Panc1 (cell line): ENCODE measurements around the gene RNF34. TPM values are rescaled to one million over a fixed set of nuclear protein-coding genes. Genes with fewer than 3 reads are reported as not detected.
"Not testable (repeated sequence)": the region's sequence is repeated elsewhere in the genome, so short reads cannot be mapped to it uniquely, and the experiment has no call there.

Source experiments
- ATAC-seq: fragments of 200-7000 bp; cut with Tn5 transposase; 2 replicates; pipeline ENCODE4 v1.9.1; 2020; ENCODE audit warnings: mild to moderate bottlenecking, moderate library complexity
- BruUV-seq: library from RNA; stranded (reverse); fragments of 400-500 nt; replicated peaks from 2 replicates; lab custom pipeline; 2021; lab: Mats Ljungman, UMichigan
- CTCF ChIA-PET: fragments of 300-600 bp; sonication (Branson Sonifier 250); formaldehyde crosslinking; loops from one replicate; lab custom pipeline; 2022; ENCODE audit warnings: antibody characterized with exemption; lab: Charles Lee
- POLR2A ChIA-PET: fragments of 300-600 bp; sonication (Branson Sonifier 250); formaldehyde crosslinking; loops from one replicate; lab custom pipeline; 2022; ENCODE audit warnings: antibody characterized with exemption; lab: Charles Lee
- DNase-seq: peaks from one replicate; pipeline ENCODE4 v3.0.0-alpha.2; 2010; ENCODE audit warnings: low read depth, low spot score
- H3K27ac ChIP-seq: 2 replicates; pipeline ENCODE4 v1.5.1; 2011; ENCODE audit warnings: mild to moderate bottlenecking, low read length, inconsistent platforms
- H3K27me3 ChIP-seq: fragments of 200-500 bp; sonication (Bioruptor generic); 2 replicates; pipeline ENCODE4 v1.6.0; 2014; ENCODE audit warnings: low read length, inconsistent platforms; ENCODE audit not compliant: control insufficient read depth, insufficient read depth
- H3K36me3 ChIP-seq: fragments of 200-500 bp; sonication (Bioruptor generic); 2 replicates; pipeline ENCODE4 v1.5.1; 2014; ENCODE audit warnings: inconsistent platforms, mild to moderate bottlenecking, low read length, moderate library complexity; ENCODE audit not compliant: control insufficient read depth, insufficient read depth
- H3K4me1 ChIP-seq: 2 replicates; pipeline ENCODE4 v1.5.1; 2011; ENCODE audit warnings: inconsistent platforms, mild to moderate bottlenecking, low read length, moderate library complexity; ENCODE audit not compliant: control insufficient read depth, insufficient read depth
- H3K4me3 ChIP-seq, 2 experiments: 2 replicates each; pipeline ENCODE4 v1.5.1; 2011 to 2012; ENCODE audit warnings: low read depth in 2 of 2, low read length in 2 of 2, mild to moderate bottlenecking in 2 of 2, inconsistent platforms in 1 of 2, moderate library complexity in 1 of 2
- H3K9me3 ChIP-seq: fragments of 200-500 bp; sonication (Bioruptor generic); 2 replicates; pipeline ENCODE4 v1.5.1; 2014; ENCODE audit warnings: low read depth, mild to moderate bottlenecking, inconsistent platforms, low read length, moderate library complexity; ENCODE audit not compliant: control insufficient read depth, insufficient read depth
- CTCF ChIP-seq: fragments of 450-650 bp; IDR thresholded peaks from 2 replicates; pipeline ENCODE4 v1.5.1; 2017; ENCODE audit warnings: mild to moderate bottlenecking
- POLR2AphosphoS5 ChIP-seq: IDR thresholded peaks from 2 replicates; pipeline ENCODE4 v1.6.1; 2012; ENCODE audit warnings: mild to moderate bottlenecking, low read depth, low read length, moderate library complexity
- REST ChIP-seq, 2 experiments: IDR thresholded peaks; 2 replicates each; pipeline ENCODE4 v1.6.1; 2011 to 2012; ENCODE audit warnings: low read depth in 2 of 2, control low read depth in 1 of 2, low read length in 1 of 2, mild to moderate bottlenecking in 1 of 2, moderate library complexity in 1 of 2; ENCODE audit not compliant: insufficient read depth in 1 of 2
- SIN3A ChIP-seq: IDR thresholded peaks from 2 replicates; pipeline ENCODE4 v1.6.1; 2012; ENCODE audit warnings: low read depth, mild to moderate bottlenecking, low read length, moderate library complexity, borderline replicate concordance; ENCODE audit not compliant: insufficient read depth
- TCF7L2 ChIP-seq: IDR thresholded peaks from 2 replicates; pipeline ENCODE4 v1.6.1; 2011; ENCODE audit warnings: mild to moderate bottlenecking, low read depth, low read length, inconsistent platforms
- in situ Hi-C: cut with HindIII; loops from 2 replicates; pipeline ENCODE4 v1.10.0; 2016; ENCODE audit warnings: low sequenced_read_pairs, low pct_unique_long_range_greater_than_20kb
- intact Hi-C: fragments of 100-400 bp; cut with micrococcal nuclease; formaldehyde crosslinking; loops from one replicate; pipeline ENCODE4 v1.10.0; 2022; ENCODE audit not compliant: unreplicated experiment
- total RNA-seq: library from RNA; stranded (reverse); gene quantifications from one replicate; pipeline ENCODE4 v1.2.1, GENCODE V29; 2021; ENCODE audit not compliant: unreplicated experiment

Gene RNF34
- total RNA-seq, 1 experiment from 2014 or later: 52.4 TPM

DNA sequence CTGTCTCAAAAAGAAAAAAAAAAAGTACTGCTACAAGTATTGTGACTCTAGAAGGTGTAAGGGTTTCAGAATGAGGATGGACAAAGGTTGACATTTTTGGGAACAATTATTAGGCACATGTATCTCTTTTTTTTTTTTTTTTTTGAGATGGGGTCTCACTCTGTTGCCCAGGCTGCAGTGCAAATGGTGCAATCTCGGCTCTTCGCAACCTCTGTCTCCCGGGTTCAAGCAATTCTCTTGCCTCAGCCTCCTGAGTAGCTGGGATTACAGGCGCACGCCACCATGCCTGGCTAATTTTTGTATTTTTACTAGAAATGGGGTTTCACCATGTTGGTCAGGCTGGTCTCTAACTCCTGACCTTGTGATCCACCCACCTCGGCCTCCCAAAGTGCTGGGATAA is 15.0 kb upstream of the RNF34 start:
- ATAC-seq, H3K27me3 ChIP-seq, in situ Hi-C loops, H3K9me3 ChIP-seq, BruUV-seq, H3K4me1 ChIP-seq, DNase-seq, H3K27ac ChIP-seq, intact Hi-C loops, H3K4me3 ChIP-seq, H3K36me3 ChIP-seq: not testable (repeated sequence)
- POLR2A ChIA-PET: interaction anchor here (0.6 kb wide), 1 partner anchor 27 kb away, joined by 6 read pairs; no protein-coding TSS in a partner anchor
- CTCF ChIA-PET: interaction anchor here (0.6 to 0.7 kb wide), 3 partner anchors 87 to 191 kb away, joined by 5 to 7 read pairs (median 6); no protein-coding TSS in a partner anchor

- no peak for TF ChIP-seq REST (IDR thresholded peaks at IDR 0.05; ENCODE audit: insufficient read depth in 1 of 2, low read depth in 2 of 2, low read length in 1 of 2)
- TF ChIP-seq TCF7L2: no peak
- TF ChIP-seq CTCF: no peak
- TF ChIP-seq SIN3A: no peak
- no peak for TF ChIP-seq POLR2AphosphoS5
- CTCF ChIA-PET: no interaction called here
- no peaks in the 10 kb centered on the region for H3K9me3 ChIP-seq
- POLR2A ChIA-PET: no interaction called here
- H3K4me3 ChIP-seq: no peak overlapping the region
- H3K4me1 ChIP-seq: no peaks in the 10 kb centered on the region
- no peaks in the 10 kb centered on the region for H3K36me3 ChIP-seq
- BruUV-seq: no TSS peak
- intact Hi-C loops (no loop called here), in situ Hi-C loops (no loop called here)
- H3K27me3 ChIP-seq: no peaks in the 10 kb centered on the region
- H3K27ac ChIP-seq: no peak overlapping the region
- ATAC-seq (no peak), DNase-seq (no peak)
Measured at GRCh38 chr12:121388421-121388981, 11.4 kb upstream of the RNF34 start.

DNA sequence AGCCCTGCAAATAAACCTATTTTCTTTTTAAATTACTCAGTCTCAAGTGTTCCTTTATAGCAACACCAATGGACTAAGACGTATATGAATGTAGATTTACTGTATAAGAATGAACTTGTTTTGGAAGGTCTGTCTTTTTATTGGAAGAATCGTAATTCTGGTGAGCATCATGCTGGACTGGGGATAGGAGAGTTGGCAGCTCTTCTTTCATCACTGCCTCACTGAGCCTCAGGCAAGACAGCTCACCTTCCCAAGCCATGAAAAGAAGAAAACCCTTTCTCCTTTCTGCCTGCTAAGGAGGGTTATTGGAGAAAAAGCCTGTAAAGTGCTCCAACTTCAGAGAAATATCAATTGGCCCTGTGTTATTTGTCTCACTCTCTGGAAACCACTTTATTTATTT is 9.1 kb upstream of the RNF34 start:
- no peaks in the 10 kb centered on the region for H3K27me3 ChIP-seq
- in situ Hi-C loops (no loop called here), intact Hi-C loops (no loop called here)
- ChIA-PET POLR2A (no interaction called here), CTCF (no interaction called here)
- TF ChIP-seq TCF7L2 (no peak), POLR2AphosphoS5 (no peak), SIN3A (no peak), CTCF (no peak), REST (IDR thresholded peaks at IDR 0.05; ENCODE audit: insufficient read depth in 1 of 2, low read depth in 2 of 2, low read length in 1 of 2) (no peak)
- H3K4me1 ChIP-seq: no peaks in the 10 kb centered on the region
- no peak overlapping the region for H3K4me3 ChIP-seq
- DNase-seq: no peak
- H3K9me3 ChIP-seq: no peaks in the 10 kb centered on the region
- H3K27ac ChIP-seq: no peak overlapping the region
- ATAC-seq: no peak
- no TSS peak for BruUV-seq
- no peaks in the 10 kb centered on the region for H3K36me3 ChIP-seq
